Mesodermal cell (in vitro differentiated cells): ENCODE data around the gene BTG2.

Experiments used
- H3K27ac ChIP-seq: 2 replicates; pipeline ENCODE4 v1.7.0; 2013; ENCODE audit warnings: mild to moderate bottlenecking, low read depth, low read length, moderate library complexity; ENCODE audit not compliant: severe bottlenecking
- H3K36me3 ChIP-seq: 2 replicates; pipeline ENCODE4 v1.7.1; 2013; ENCODE audit warnings: mild to moderate bottlenecking, low read length, moderate library complexity; ENCODE audit not compliant: control insufficient read depth, insufficient read depth
- H3K4me1 ChIP-seq: one replicate; pipeline ENCODE4 v1.7.1; 2013; ENCODE audit warnings: mild to moderate bottlenecking, low read length; ENCODE audit not compliant: insufficient read depth, control insufficient read depth, poor library complexity, severe bottlenecking
- H3K4me3 ChIP-seq: 2 replicates; pipeline ENCODE4 v1.7.0; 2013; ENCODE audit warnings: low read length, control low read depth, mild to moderate bottlenecking; ENCODE audit not compliant: insufficient read depth, poor library complexity, severe bottlenecking; ENCODE audit errors: extremely low read depth
- H3K9me3 ChIP-seq: 2 replicates; pipeline ENCODE4 v1.7.1; 2013; ENCODE audit warnings: mild to moderate bottlenecking, low read length, moderate library complexity; ENCODE audit not compliant: control insufficient read depth
- WGBS, 2 experiments: methylation state at CpG; one replicate each; pipeline ENCODE4 v1.1.5; 2013; ENCODE audit warnings: missing lambda C conversion rate in 2 of 2; ENCODE audit not compliant: insufficient coverage in 2 of 2; 5-methylcytosine and 5-hydroxymethylcytosine counted together

Gene BTG2

DNA sequence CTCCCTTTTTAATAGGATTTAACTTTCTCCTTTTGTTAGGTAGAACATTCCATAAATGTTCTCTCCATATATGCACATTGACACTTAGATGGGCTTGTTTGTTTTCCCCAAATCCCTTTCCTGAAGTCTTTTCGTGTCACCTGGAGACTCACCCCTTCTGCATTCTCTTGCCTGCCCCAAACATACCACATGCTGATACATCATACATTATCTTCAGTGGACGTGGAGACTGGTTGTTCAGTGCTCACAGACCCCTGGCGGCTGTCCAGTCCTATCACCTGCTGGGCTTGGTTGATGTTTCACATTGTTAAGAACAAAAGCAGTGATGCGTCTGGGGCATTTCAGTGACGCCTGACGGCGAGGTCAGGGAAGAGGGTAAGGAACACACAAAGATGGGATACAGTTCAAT is 23.4 kb downstream of the BTG2 start:
- Histone ChIP-seq H3K4me3 (no peak overlapping the region), H3K27ac (no peak overlapping the region), H3K4me1 (peaks cover 25% of the 10 kb centered on the region), H3K9me3 (no peaks in the 10 kb centered on the region), H3K36me3 (no peaks in the 10 kb centered on the region)
- WGBS, 2 experiments, result 41% methylated on average over 7 of the region's 7 CpGs

DNA sequence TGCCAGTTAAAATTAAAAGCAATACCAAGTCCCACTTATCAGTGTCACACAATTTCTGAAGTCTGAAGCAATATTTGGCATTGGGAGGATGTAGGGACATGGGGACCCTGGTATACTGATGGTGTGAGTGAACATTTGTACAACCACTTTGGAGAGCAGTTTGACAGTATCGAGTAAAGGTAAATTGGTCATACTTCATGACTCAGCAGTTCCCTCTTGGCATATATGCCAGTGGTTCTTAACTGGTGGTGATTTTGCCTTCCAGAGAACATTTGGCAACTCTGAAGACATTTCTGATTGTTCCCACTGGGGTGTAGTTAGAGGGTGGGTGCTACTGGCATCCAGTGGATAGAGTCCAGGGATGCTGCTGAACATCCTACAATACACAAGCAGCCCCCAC is 25.9 kb downstream of the BTG2 start:
- H3K36me3 ChIP-seq, result no peaks in the 10 kb centered on the region
- peaks cover 8% of the 10 kb centered on the region for H3K4me1 ChIP-seq
- H3K4me3 ChIP-seq, result no peak overlapping the region
- no peaks in the 10 kb centered on the region for H3K9me3 ChIP-seq
- 86 to 100% methylated on average over 1 of the region's 1 CpG for WGBS, 2 experiments
- H3K27ac ChIP-seq, result no peak overlapping the region

DNA sequence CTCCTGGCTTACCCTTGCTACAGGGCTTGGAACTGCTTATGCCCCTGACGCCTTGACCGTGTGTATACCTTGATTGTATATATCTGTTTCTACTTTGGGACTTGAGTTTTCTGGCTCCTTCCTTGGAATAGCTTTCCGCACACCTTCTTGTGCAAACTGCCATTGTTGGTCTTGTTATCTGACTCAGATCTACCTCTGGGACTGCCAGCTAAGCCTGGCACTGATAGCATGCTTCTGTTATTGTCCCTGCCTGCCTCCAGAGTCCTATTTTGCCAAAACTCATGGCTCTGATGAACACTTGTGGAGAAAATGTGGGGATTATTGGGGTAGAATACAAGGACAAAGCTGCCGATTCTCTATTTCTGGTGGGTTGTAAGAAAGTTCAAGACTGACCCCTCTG is 30.2 kb downstream of the BTG2 start:
- Histone ChIP-seq H3K4me3 (no peak overlapping the region), H3K36me3 (no peaks in the 10 kb centered on the region), H3K27ac (no peak overlapping the region), H3K9me3 (no peaks in the 10 kb centered on the region), H3K4me1 (peaks cover 4% of the 10 kb centered on the region)
- 88 to 100% methylated on average over 2 to 3 of the region's 4 CpGs for WGBS, 2 experiments

DNA sequence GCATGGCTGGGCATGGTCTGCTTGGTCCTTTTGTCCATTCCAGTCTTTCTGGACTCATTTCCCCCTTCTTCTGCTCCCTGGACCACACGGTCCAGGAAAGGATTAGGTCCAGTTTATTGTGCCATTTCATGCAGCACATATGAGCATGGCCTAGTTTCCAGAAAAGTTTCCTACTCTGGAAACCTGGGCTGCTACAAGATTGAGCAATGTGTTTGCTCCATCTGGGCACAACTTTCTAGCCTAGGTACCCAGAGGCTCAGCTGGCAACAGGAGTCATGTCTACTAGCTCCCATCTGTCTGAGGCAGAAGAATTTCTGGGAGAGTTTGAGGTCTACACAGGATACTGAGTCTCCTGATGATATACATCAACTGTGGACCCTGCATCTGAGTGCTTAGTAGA is 30.8 kb downstream of the BTG2 start:
- Histone ChIP-seq H3K27ac (no peak overlapping the region), H3K4me1 (peaks cover 7% of the 10 kb centered on the region), H3K4me3 (no peak overlapping the region), H3K9me3 (no peaks in the 10 kb centered on the region), H3K36me3 (no peaks in the 10 kb centered on the region)
- WGBS, 2 experiments, result 64 to 70% methylated on average over 1 of the region's 1 CpG

DNA sequence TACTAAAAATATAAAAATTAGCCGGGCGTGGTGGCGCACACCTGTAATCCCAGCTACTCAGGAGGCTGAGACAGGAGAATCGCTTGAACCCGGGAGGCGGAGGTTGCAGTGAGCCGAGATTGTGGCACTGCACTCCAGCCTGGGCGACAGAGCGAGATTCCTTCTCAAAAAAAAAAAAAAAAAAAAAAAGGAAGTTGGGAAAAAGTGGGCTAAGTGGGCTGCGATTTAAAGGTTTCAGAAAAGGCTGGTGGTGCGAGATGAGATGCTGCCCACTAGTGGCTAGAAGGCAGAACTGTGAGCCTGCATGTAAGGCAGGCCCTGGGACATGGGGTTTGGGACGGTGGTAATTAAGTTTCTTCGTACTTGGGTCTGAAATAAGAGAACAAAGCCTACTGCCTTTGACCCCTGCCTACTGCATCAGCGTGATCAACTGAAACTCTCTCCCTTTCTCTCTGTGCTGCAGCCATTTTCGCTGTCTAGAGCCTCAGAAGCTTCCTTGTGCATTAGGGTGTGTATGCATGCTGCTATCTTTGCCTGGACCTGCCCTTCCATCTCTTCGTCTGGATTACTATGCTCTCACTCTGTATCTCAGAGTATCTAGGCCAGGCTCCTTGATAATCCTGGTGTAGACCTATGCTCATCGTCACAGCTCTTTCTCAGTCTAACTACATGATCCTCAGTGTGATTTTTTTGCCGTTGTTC is 33.2 kb downstream of the BTG2 start:
- 41 to 73% methylated on average over 8 to 10 of the region's 18 CpGs for WGBS, 2 experiments
- H3K9me3 ChIP-seq, result no peaks in the 10 kb centered on the region
- H3K36me3 ChIP-seq, result no peaks in the 10 kb centered on the region
- no peak overlapping the region for H3K4me3 ChIP-seq
- peaks cover 7% of the 10 kb centered on the region for H3K4me1 ChIP-seq
- no peak overlapping the region for H3K27ac ChIP-seq

DNA sequence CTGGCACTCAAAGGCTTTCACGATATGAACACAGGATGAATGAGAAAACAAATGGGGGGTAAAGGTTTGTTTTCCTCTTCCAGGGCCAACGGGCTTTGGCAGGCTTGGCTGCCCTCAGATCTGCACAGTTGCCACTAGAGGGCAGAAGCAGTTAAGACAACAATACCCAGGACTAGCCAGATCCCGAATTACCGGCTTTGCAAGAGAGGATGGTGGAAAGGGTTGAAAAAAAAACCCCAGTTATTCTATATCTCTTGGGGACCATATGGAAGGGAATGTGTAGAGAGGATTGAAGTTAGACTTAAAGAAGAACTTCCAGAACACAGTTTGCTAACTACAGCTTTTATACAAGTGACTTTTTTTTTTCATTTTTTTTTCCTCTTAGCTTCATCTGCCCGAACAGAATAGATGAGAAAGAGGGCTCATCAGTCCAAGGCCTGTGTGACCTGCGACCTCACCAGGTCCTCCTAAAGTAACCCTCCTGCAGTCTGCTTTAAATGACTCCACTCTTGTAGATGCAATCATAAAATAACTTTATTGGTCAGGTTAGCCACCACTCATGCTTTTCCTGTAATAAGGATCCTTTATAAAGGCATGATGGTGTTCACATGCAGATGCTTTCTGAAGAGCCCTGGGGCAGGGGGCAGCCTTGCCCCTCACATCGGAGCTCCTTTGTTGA is 34.9 kb downstream of the BTG2 start:
- no peaks in the 10 kb centered on the region for H3K9me3 ChIP-seq
- H3K27ac ChIP-seq, result no peak overlapping the region
- H3K36me3 ChIP-seq, result no peaks in the 10 kb centered on the region
- H3K4me3 ChIP-seq, result no peak overlapping the region
- WGBS, 2 experiments, result 40 to 79% methylated on average over 2 of the region's 7 CpGs
- peaks cover 20% of the 10 kb centered on the region for H3K4me1 ChIP-seq

DNA sequence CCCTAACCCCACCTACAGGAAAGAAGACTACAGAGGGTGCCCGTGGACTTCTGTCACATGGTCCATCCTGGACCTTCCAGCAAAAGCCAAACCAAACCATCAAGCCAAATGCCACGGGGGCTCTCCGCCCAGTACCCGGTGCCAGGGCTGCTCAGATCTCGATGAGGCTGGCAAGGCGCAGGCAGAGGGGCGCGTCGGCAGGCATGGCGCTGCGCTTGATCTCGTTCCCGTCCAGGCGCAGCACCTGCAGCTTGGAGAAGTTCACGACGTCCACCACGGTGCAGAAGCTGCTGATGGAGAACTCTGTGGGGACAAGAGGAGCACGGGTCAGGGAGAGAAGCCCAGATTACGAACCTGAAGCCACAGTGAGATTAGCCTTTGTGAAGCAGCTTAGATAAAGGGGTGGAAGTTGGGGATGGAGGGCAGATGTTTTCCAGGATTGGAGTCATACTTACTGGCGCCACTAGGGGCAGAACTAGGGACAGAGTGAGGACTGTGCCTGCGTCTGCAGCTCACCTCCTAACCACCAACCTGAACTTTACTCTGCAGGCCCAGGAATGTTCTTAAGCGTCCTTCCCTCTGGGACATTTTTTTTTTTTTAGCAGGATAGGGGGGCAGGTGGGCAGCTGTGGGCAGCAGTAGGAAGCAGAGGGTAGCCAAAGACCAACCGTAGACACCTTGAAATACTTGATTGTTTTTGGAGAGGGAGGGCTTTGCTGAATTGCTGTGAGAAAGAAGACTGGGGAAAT is 37.0 kb downstream of the BTG2 start:
- Histone ChIP-seq H3K27ac (no peak overlapping the region), H3K4me3 (no peak overlapping the region), H3K36me3 (no peaks in the 10 kb centered on the region), H3K4me1 (peaks cover 29% of the 10 kb centered on the region), H3K9me3 (no peaks in the 10 kb centered on the region)
- WGBS, 2 experiments, result 73 to 76% methylated on average over 21 of the region's 23 CpGs

DNA sequence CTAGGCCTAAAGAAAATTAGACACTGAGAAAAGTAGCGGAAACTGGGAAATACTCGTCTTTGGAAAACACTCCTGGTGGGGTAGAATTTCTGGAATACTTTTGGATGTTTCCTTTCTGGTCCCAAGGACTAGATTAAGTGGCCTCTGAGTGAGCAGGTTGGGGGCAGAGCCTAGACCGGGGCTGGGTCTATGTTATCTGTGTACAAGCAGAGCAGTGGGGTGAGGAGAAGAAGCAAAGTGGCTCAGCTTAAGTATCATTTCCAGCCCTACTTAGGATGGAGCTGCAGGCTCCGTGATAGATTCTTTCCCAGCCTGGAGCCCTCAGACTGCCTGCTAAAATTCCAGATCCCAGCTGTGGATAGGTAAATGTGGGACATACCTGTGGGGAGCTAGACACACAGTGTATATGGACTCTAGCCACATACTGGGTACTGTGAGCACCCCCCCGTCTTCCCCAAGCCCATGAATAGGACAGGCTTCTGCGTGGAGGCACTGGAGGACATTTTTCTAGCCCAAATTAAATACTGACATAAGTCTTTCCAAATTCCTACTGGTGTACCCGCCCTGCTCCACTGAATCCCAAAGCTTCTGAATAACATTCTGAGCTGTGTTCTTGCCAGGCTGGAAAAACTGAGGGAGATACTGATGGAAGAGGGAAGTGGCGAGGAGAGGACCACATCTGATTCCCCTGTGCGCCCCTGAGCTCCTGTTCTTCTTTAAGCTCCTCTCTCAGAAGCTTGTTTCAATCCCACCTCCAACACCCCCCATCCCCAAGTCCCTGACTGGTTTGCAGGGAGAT is 38.8 kb downstream of the BTG2 start:
- WGBS, 2 experiments, result 95 to 96% methylated on average over 5 to 6 of the region's 9 CpGs
- no peaks in the 10 kb centered on the region for H3K36me3 ChIP-seq
- H3K27ac ChIP-seq, result no peak overlapping the region
- no peaks in the 10 kb centered on the region for H3K9me3 ChIP-seq
- H3K4me1 ChIP-seq, result peaks cover 25% of the 10 kb centered on the region
- no peak overlapping the region for H3K4me3 ChIP-seq

DNA sequence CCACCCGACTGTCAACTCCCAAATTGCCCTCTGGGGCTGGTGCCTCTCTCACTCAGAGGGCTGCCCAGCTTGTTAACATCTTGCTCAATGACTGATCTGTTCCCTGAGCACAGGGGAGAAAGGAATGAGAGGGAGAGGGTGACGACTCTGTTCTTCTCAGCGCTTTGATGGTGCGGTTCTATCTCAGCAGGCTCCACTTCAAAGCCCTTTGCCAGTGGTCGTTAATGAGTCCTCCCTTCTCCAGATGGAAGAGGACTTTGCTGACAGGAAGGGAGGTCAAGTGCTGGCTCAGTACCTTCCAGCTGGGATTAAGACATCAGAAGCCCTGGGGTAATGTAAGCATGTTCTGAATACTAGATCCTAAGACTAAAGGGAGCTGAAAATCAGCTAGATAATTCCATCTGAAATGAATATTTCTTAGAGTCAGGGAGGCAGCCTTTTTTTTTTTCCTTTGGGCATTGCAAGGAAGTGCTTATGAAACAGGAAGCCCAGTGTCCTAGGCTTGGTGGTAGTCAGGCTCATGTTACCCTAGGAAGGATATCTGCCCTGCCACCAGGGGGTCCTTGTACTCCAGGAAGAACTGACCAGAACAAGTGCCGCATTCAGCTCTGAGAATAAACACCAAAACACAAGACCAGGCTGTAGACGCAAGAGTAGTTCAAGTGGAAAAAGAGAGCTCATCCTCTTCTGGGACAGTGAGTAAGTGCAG is 40.9 kb downstream of the BTG2 start:
- Histone ChIP-seq H3K27ac (peak overlapping the region; percentile 59), H3K4me1 (peaks cover 24% of the 10 kb centered on the region), H3K36me3 (no peaks in the 10 kb centered on the region), H3K9me3 (no peaks in the 10 kb centered on the region), H3K4me3 (no peak overlapping the region)
- WGBS, 2 experiments, result 43 to 77% methylated on average over 3 to 7 of the region's 7 CpGs

DNA sequence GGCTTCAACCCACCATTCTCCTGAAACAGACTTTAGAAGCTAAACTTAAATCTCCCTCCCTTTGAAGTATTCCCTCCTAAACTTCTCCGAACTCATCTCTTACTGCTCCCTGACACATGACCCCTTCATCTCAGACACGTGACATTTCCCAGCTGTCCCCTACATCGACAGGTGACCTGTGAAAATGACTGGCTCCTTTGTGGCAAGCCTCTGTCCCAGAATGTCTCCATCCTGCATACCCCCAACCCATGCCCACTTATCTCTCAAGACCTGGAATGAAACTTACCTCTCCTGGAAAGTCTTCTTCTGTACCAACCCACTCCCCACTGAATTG is 41.4 kb downstream of the BTG2 start:
- 95% methylated on average over 2 to 3 of the region's 3 CpGs for WGBS, 2 experiments
- Histone ChIP-seq H3K9me3 (no peaks in the 10 kb centered on the region), H3K4me1 (peaks cover 25% of the 10 kb centered on the region), H3K4me3 (no peak overlapping the region), H3K36me3 (no peaks in the 10 kb centered on the region), H3K27ac (no peak overlapping the region)
